ENCODE measurements around the gene ANXA9.

- TF ChIP-seq CTCF (IDR thresholded peaks at IDR 0.05) = no peak
- no peak for TF ChIP-seq EZH2 (IDR thresholded peaks at IDR 0.05; ENCODE audit: borderline replicate concordance, insufficient read depth, low read depth, low read length, poor library complexity, severe bottlenecking)
Measured at GRCh38 chr1:150965605-150966004, 16.5 kb upstream of the ANXA9 start.

Data from B cell (primary cell).